Thoracic aorta (tissue), 2 donors: ENCODE measurements around the gene PSMA1. TPM values are rescaled to one million over a fixed set of nuclear protein-coding genes. Genes with fewer than 3 reads are reported as not detected.
"Not testable (repeated sequence)": the region's sequence is repeated elsewhere in the genome, so short reads cannot be mapped to it uniquely, and the experiment has no call there.

Experiments used
- ATAC-seq: fragments of 150-250 bp; one replicate; pipeline ENCODE4 v1.8.0; 2017; ENCODE audit warnings: low read depth; ENCODE audit not compliant: insufficient number of reproducible peaks, low FRiP score
- DNase-seq: peaks from one replicate; pipeline ENCODE4 v3.0.0-alpha.2; 2020; ENCODE audit warnings: low spot score
- H3K27ac ChIP-seq, 2 donors: fragments of 200-600 bp; sonication (generic); 1 replicate in 1 of 2; 2 replicates in 1 of 2; pipeline ENCODE4 v1.5.1; 2016; ENCODE audit warnings: mild to moderate bottlenecking in 2 of 2, moderate library complexity in 2 of 2
- H3K27me3 ChIP-seq: fragments of 200-600 bp; sonication (generic); replicated peaks from 2 replicates; pipeline ENCODE4 v1.6.0; 2016; ENCODE audit warnings: mild to moderate bottlenecking; ENCODE audit not compliant: insufficient read depth
- H3K36me3 ChIP-seq: fragments of 200-600 bp; sonication (generic); one replicate; pipeline ENCODE4 v1.5.1; 2016
- H3K4me1 ChIP-seq, 2 donors: fragments of 200-600 bp; sonication (generic); 1 replicate in 1 of 2; 2 replicates in 1 of 2; pipeline versions ENCODE4 v1.5.1 to v1.6.0; 2016; ENCODE audit warnings: low read depth in 2 of 2, mild to moderate bottlenecking in 1 of 2; ENCODE audit not compliant: control insufficient read depth in 1 of 2
- H3K4me3 ChIP-seq: fragments of 200-600 bp; sonication (generic); 2 replicates; pipeline ENCODE4 v1.5.1; 2016; ENCODE audit warnings: mild to moderate bottlenecking
- H3K9me3 ChIP-seq: fragments of 200-600 bp; sonication (generic); 2 replicates; pipeline ENCODE4 v1.5.1; 2016
- CTCF ChIP-seq: fragments of 200-600 bp; sonication (generic); IDR thresholded peaks from one replicate; pipeline ENCODE4 v1.5.1; 2019; ENCODE audit warnings: antibody characterized with exemption
- total RNA-seq, 2 donors: library from RNA; depleted of rRNA; stranded (reverse); fragments of >200 nt; gene quantifications; one replicate each; pipeline versions ENCODE4 v1.1.0 to v1.2.3, GENCODE V29; 2016

PSMA1 gene
- total RNA-seq, result 10 to 100 TPM; 89.1 to 97.8 TPM

- peak within 1 kb of the TSS; percentile 85 for H3K4me3 ChIP-seq
- TF ChIP-seq CTCF, result peak; percentile 79
- no peaks in the 10 kb centered on the region for H3K27me3 ChIP-seq
- peak; percentile 99 for ATAC-seq
- H3K4me1 ChIP-seq, result peaks cover 10 to 20% of the 10 kb centered on the region in 2 donors
- H3K27ac ChIP-seq, result peak within 1 kb of the TSS; percentile 77 to 85
- no peaks in the 10 kb centered on the region for H3K9me3 ChIP-seq
- peaks cover 8% of the 10 kb centered on the region for H3K36me3 ChIP-seq
- peak; percentile 92 for DNase-seq
Measured at GRCh38 chr11:14519917-14520746, at the start of gene PSMA1. Gene PSMA1 (minus strand): TSS chr11:14520386. CDS start chr11:14520299, 87 bp downstream.

- not testable (repeated sequence) for DNase-seq, H3K27ac ChIP-seq, H3K27me3 ChIP-seq, H3K36me3 ChIP-seq, ATAC-seq, H3K4me3 ChIP-seq, H3K9me3 ChIP-seq, H3K4me1 ChIP-seq
Measured at GRCh38 chr11:14569516-14569915, 49.3 kb upstream of the PSMA1 start.

- no peaks in the 10 kb centered on the region for H3K27me3 ChIP-seq
- DNase-seq (no peak), ATAC-seq (no peak)
- no peaks in the 10 kb centered on the region for H3K36me3 ChIP-seq
- H3K4me1 ChIP-seq, result no peaks in the 10 kb centered on the region
- H3K27ac ChIP-seq, result no peak overlapping the region
- no peak overlapping the region for H3K4me3 ChIP-seq
- H3K9me3 ChIP-seq, result peaks cover 2% of the 10 kb centered on the region
- TF ChIP-seq CTCF, result no peak
Measured at GRCh38 chr11:14567064-14567651, 47.0 kb upstream of the PSMA1 start.

GRCh38 chr11:14566331-14567063, 46.3 kb upstream of the PSMA1 start:
- H3K27ac ChIP-seq, result no peak overlapping the region

GRCh38 chr11:14565845-14566244, 45.7 kb upstream of the PSMA1 start:
- TF ChIP-seq CTCF, result no peak
- Histone ChIP-seq H3K27me3 (no peaks in the 10 kb centered on the region), H3K9me3 (no peaks in the 10 kb centered on the region), H3K27ac (no peak overlapping the region), H3K4me3 (no peak overlapping the region), H3K4me1 (no peaks in the 10 kb centered on the region), H3K36me3 (no peaks in the 10 kb centered on the region)
- ATAC-seq (no peak), DNase-seq (no peak)

More at GRCh38 chr11:14566331-14567063, 46.3 kb upstream of the PSMA1 start:
- Histone ChIP-seq H3K36me3 (no peaks in the 10 kb centered on the region), H3K9me3 (no peaks in the 10 kb centered on the region), H3K4me1 (no peaks in the 10 kb centered on the region), H3K27me3 (no peaks in the 10 kb centered on the region), H3K4me3 (no peak overlapping the region)
- DNase-seq (no peak), ATAC-seq (no peak)
- no peak for TF ChIP-seq CTCF
